Small intestine (tissue), 7 donors: ENCODE results near the gene PITRM1. TPM values are rescaled to one million over a fixed set of nuclear protein-coding genes. Genes with fewer than 3 reads are reported as not detected.

Source experiments
- DNase-seq, 2 donors: peaks; one replicate each; pipeline versions ENCODE4 v3.0.0 to v3.0.0-alpha.2; 2013
- FAIRE-seq: peaks from 2 replicates; lab custom pipeline; 2012; peaks lifted over from hg19 to GRCh38; lab: Jason Lieb, UNC
- H3K27ac ChIP-seq, 3 donors: one replicate each; pipeline ENCODE4 v1.5.1; 2013; ENCODE audit warnings: low read length in 2 of 3, mild to moderate bottlenecking in 2 of 3, control low read depth in 1 of 3, inconsistent platforms in 1 of 3, low read depth in 1 of 3, moderate library complexity in 1 of 3
- H3K27me3 ChIP-seq, 3 donors: one replicate each; pipeline ENCODE4 v1.6.1; 2013; ENCODE audit warnings: low read length in 3 of 3, inconsistent platforms in 1 of 3; ENCODE audit not compliant: control insufficient read depth in 3 of 3, insufficient read depth in 3 of 3
- H3K36me3 ChIP-seq, 3 donors: one replicate each; pipeline ENCODE4 v1.6.1; 2013; ENCODE audit warnings: low read length in 3 of 3, inconsistent platforms in 1 of 3, low read depth in 1 of 3, mild to moderate bottlenecking in 1 of 3, moderate library complexity in 1 of 3; ENCODE audit not compliant: control insufficient read depth in 3 of 3, insufficient read depth in 2 of 3
- H3K4me1 ChIP-seq, 3 donors: one replicate each; pipeline ENCODE4 v1.6.1; 2013; ENCODE audit warnings: low read length in 2 of 3, inconsistent platforms in 1 of 3, low read depth in 1 of 3, mild to moderate bottlenecking in 1 of 3, moderate library complexity in 1 of 3; ENCODE audit not compliant: control insufficient read depth in 3 of 3, insufficient read depth in 2 of 3
- H3K4me3 ChIP-seq, 3 donors: one replicate each; pipeline ENCODE4 v1.5.1; 2013; ENCODE audit warnings: low read length in 3 of 3, control low read depth in 1 of 3, inconsistent platforms in 1 of 3, low read depth in 1 of 3, mild to moderate bottlenecking in 1 of 3, moderate library complexity in 1 of 3
- H3K9me3 ChIP-seq, 2 donors: one replicate each; pipeline ENCODE4 v1.6.1; 2013; ENCODE audit warnings: low read depth in 1 of 2, low read length in 1 of 2; ENCODE audit not compliant: control insufficient read depth in 2 of 2, insufficient read depth in 1 of 2
- WGBS, 3 donors: extraction: QIAGEN DNeasy Blood & Tissue Kit; methylation state at CpG; one replicate each; pipeline ENCODE4 v1.1.7; 2013; 5-methylcytosine and 5-hydroxymethylcytosine counted together
- polyA plus RNA-seq, 4 donors: library from polyadenylated mRNA; stranded (reverse) in 3 of 4; unstranded in 1 of 4; fragments of 200-250 nt in 3 of 4; fragments of 120-200 nt in 1 of 4; gene quantifications; one replicate each; pipeline versions ENCODE4 v1.2.1 to v1.2.3, GENCODE V29; 2013
- donor health status: healthy with polysubstance abuse.
- donor health status: control.
- donor health status: control.
- donor health status: Bipolar disorder and iron deficiency.
- donor health status: healthy.

Gene PITRM1
- polyA plus RNA-seq, 4 donors: 33.1 to 51.5 (median 46.0) TPM

- Histone ChIP-seq H3K36me3 (peaks cover 20 to 68% (median 28%) of the 10 kb centered on the region in 3 donors), H3K4me1 (no peaks in the 10 kb centered on the region), H3K27ac (no peak overlapping the region), H3K27me3 (no peaks in the 10 kb centered on the region), H3K4me3 (no peak overlapping the region), H3K9me3 (no peaks in the 10 kb centered on the region)
- WGBS, 3 donors: 94 to 96% (median 94%) methylated on average over 19 of the region's 19 CpGs
- no peak for DNase-seq
- FAIRE-seq: no peak
Measured at GRCh38 chr10:3113343-3113720, 59.2 kb downstream of the PITRM1 start.

DNA sequence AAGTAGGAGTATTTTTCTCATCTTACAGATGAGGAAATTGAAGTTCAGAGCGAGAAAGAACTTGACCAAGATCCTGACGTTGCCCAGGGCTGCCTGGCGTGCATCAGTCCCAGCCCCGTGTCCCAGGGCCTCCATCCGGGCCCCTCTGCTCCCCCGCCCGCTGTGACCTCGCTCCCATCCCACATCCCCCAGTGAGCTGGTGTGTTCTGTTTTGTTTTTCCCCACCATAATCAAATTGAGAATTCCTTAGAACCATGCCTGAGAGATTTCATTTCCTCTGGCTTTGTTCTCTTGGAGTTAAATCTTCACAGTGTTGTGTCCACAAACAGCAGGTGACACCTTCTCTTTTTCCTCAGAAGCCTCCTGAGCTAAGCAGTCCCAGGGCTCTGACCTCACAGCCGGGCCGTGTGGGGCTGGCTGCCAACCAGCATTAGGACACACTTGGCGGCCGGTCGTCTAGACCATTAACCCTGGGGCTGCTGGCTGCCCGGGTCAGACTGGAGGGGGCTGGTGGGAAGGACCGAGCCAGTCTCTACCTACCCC, 60.9 kb downstream of the PITRM1 start:
- DNase-seq (no peak), FAIRE-seq (no peak)
- no peak overlapping the region for H3K4me3 ChIP-seq
- H3K4me1 ChIP-seq: no peaks in the 10 kb centered on the region
- 65 to 75% (median 71%) methylated on average over 15 of the region's 15 CpGs for WGBS, 3 donors
- H3K27me3 ChIP-seq: no peaks in the 10 kb centered on the region
- no peaks in the 10 kb centered on the region for H3K9me3 ChIP-seq
- peaks cover 14 to 63% (median 22%) of the 10 kb centered on the region in 3 donors for H3K36me3 ChIP-seq
- no peak overlapping the region for H3K27ac ChIP-seq

- no peaks in the 10 kb centered on the region for H3K9me3 ChIP-seq
- no peaks in the 10 kb centered on the region for H3K27me3 ChIP-seq
- DNase-seq: no peak
- no peak overlapping the region for H3K4me3 ChIP-seq
- H3K27ac ChIP-seq: no peak overlapping the region
- 87 to 91% (median 90%) methylated on average over 9 of the region's 9 CpGs for WGBS, 3 donors
- no peak for FAIRE-seq
- H3K4me1 ChIP-seq: no peaks in the 10 kb centered on the region
- peaks cover 14 to 58% (median 18%) of the 10 kb centered on the region in 3 donors for H3K36me3 ChIP-seq
Measured at GRCh38 chr10:3110782-3111620, 61.6 kb downstream of the PITRM1 start.

GRCh38 chr10:3109633-3110032, 62.9 kb downstream of the PITRM1 start:
- no peak overlapping the region for H3K27ac ChIP-seq
- no peak for FAIRE-seq
- peaks cover 13 to 65% (median 14%) of the 10 kb centered on the region in 3 donors for H3K36me3 ChIP-seq

GRCh38 chr10:3109196-3109595, 63.4 kb downstream of the PITRM1 start:
- DNase-seq: no peak
- H3K27me3 ChIP-seq: no peaks in the 10 kb centered on the region
- no peak overlapping the region for H3K4me3 ChIP-seq
- H3K4me1 ChIP-seq: no peaks in the 10 kb centered on the region
- FAIRE-seq: no peak
- H3K27ac ChIP-seq: no peak overlapping the region
- 95 to 98% (median 97%) methylated on average over 21 of the region's 21 CpGs for WGBS, 3 donors
- no peaks in the 10 kb centered on the region for H3K9me3 ChIP-seq
- peaks cover 13 to 65% (median 16%) of the 10 kb centered on the region in 3 donors for H3K36me3 ChIP-seq

More at GRCh38 chr10:3109633-3110032, 62.9 kb downstream of the PITRM1 start:
- Histone ChIP-seq H3K9me3 (no peaks in the 10 kb centered on the region), H3K4me3 (no peak overlapping the region), H3K4me1 (no peaks in the 10 kb centered on the region), H3K27me3 (no peaks in the 10 kb centered on the region)
- WGBS, 3 donors: 88 to 97% (median 93%) methylated on average over 12 of the region's 12 CpGs
- DNase-seq: no peak

DNA sequence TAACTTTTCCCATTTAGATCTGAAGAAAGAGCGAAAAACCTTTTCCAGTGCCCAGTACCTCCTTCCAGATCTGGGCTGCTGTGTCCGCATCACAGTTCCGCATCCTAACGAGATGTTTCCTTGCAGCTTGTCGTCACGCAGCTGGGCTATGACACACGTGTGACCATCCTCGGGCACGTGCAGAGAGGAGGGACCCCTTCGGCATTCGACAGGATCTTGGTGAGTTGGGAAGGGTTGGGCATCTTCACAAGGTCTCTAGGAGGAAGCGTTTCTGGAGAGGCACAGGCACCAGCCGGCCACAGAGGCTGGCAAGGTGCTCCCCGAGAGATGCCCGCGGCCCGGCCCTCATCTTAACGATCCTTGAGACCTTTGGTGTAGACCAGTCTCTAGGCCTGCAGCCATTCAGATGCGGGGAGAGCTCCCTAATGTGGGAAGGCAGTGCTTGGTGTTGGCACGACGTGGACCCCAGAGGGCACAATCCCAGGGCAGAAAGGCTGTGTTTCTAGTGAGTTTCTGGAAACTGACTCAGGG, 63.9 kb downstream of the PITRM1 start:
- 93 to 97% (median 97%) methylated on average over 21 of the region's 21 CpGs for WGBS, 3 donors
- no peak overlapping the region for H3K27ac ChIP-seq
- no peak for FAIRE-seq

DNA sequence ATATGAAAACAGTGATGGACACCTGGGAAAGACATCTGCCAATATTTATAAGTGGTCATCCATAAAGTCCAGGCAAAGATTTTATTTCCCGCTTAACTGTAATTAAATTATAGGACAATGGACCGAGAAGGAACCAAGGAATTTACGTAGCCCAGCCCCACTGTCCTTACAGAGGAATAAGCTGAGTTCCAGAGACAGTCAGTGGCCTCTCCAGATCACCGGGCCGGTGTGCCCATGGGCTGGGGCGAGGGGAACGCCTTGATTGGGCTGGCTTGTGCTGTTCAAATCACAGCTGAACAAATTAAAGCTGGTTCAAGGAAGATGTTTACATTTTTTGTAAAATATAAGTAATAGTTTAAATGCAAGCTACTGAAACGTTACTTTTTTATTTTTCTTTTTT, 64.5 kb downstream of the PITRM1 start:
- DNase-seq (no peak), FAIRE-seq (no peak)
- Histone ChIP-seq H3K4me3 (no peak overlapping the region), H3K27ac (no peak overlapping the region), H3K36me3 (peaks cover 9 to 64% (median 11%) of the 10 kb centered on the region in 3 donors), H3K4me1 (no peaks in the 10 kb centered on the region), H3K27me3 (no peaks in the 10 kb centered on the region), H3K9me3 (no peaks in the 10 kb centered on the region)
- WGBS, 3 donors: 85 to 91% (median 89%) methylated on average over 8 of the region's 8 CpGs

More for the DNA sequence above, 63.9 kb downstream of the PITRM1 start:
- Histone ChIP-seq H3K36me3 (peaks cover 13 to 66% (median 16%) of the 10 kb centered on the region in 3 donors), H3K27me3 (no peaks in the 10 kb centered on the region), H3K4me3 (no peak overlapping the region), H3K4me1 (no peaks in the 10 kb centered on the region), H3K9me3 (no peaks in the 10 kb centered on the region)
- no peak for DNase-seq

- DNase-seq: no peak
- no peak overlapping the region for H3K4me3 ChIP-seq
- peaks cover 7 to 64% (median 11%) of the 10 kb centered on the region in 3 donors for H3K36me3 ChIP-seq
- 84 to 95% (median 92%) methylated on average over 22 of the region's 22 CpGs for WGBS, 3 donors
- H3K4me1 ChIP-seq: no peaks in the 10 kb centered on the region
- FAIRE-seq: no peak
- no peak overlapping the region for H3K27ac ChIP-seq
- no peaks in the 10 kb centered on the region for H3K27me3 ChIP-seq
- H3K9me3 ChIP-seq: no peaks in the 10 kb centered on the region
Measured at GRCh38 chr10:3107426-3107961, 65.1 kb downstream of the PITRM1 start.
